Hepatocyte (in vitro differentiated cells): ENCODE data around the gene PTPRK.

Source experiments
- EZH2phosphoT487 ChIP-seq: fragments of 200-600 bp; sonication (generic); IDR thresholded peaks from one replicate; pipeline ENCODE4 v1.6.1; 2018; ENCODE audit warnings: antibody characterized with exemption, mild to moderate bottlenecking, low read depth, moderate library complexity; ENCODE audit not compliant: unreplicated experiment, severe bottlenecking
- TF ChIP-seq, protein P1 (sequence below): fragments of 200-600 bp; sonication (generic); IDR thresholded peaks from 2 replicates; pipeline ENCODE4 v1.5.1; 2016; ENCODE audit warnings: antibody characterized with exemption, mild to moderate bottlenecking; ENCODE audit not compliant: poor library complexity

DNA sequence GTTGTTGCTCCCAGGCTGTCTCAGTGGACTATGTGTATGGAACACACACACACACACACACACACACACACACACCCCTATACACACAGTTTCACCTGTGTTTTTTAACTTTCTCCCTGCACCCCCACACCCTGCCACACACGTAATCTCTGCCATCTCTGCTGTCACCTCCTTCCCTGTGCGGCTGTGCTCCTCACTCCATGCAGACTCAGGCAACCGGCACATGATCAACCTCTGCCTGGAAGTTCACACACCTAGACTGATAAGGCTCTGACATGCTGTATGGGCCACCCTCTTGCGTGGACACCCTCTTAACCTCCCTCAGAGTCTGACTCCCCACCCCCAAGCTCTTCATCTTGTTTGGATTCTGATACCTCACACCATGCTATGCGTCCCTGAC is 467.3 kb downstream of the PTPRK start:
- TF ChIP-seq, protein P1, sequence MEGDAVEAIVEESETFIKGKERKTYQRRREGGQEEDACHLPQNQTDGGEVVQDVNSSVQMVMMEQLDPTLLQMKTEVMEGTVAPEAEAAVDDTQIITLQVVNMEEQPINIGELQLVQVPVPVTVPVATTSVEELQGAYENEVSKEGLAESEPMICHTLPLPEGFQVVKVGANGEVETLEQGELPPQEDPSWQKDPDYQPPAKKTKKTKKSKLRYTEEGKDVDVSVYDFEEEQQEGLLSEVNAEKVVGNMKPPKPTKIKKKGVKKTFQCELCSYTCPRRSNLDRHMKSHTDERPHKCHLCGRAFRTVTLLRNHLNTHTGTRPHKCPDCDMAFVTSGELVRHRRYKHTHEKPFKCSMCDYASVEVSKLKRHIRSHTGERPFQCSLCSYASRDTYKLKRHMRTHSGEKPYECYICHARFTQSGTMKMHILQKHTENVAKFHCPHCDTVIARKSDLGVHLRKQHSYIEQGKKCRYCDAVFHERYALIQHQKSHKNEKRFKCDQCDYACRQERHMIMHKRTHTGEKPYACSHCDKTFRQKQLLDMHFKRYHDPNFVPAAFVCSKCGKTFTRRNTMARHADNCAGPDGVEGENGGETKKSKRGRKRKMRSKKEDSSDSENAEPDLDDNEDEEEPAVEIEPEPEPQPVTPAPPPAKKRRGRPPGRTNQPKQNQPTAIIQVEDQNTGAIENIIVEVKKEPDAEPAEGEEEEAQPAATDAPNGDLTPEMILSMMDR, result no peak
- TF ChIP-seq EZH2phosphoT487, result no peak
